Thoracic aorta (tissue), 2 donors: ENCODE results near the gene CYYR1. TPM values are rescaled to one million over a fixed set of nuclear protein-coding genes. Genes with fewer than 3 reads are reported as not detected.
"Not testable (repeated sequence)": the region's sequence is repeated elsewhere in the genome, so short reads cannot be mapped to it uniquely, and the experiment has no call there.

Experiments
- ATAC-seq: fragments of 150-250 bp; one replicate; pipeline ENCODE4 v1.8.0; 2017; ENCODE audit warnings: low read depth; ENCODE audit not compliant: insufficient number of reproducible peaks, low FRiP score
- DNase-seq: peaks from one replicate; pipeline ENCODE4 v3.0.0-alpha.2; 2020; ENCODE audit warnings: low spot score
- H3K27ac ChIP-seq, 2 donors: fragments of 200-600 bp; sonication (generic); 1 replicate in 1 of 2; 2 replicates in 1 of 2; pipeline ENCODE4 v1.5.1; 2016; ENCODE audit warnings: mild to moderate bottlenecking in 2 of 2, moderate library complexity in 2 of 2
- H3K27me3 ChIP-seq: fragments of 200-600 bp; sonication (generic); replicated peaks from 2 replicates; pipeline ENCODE4 v1.6.0; 2016; ENCODE audit warnings: mild to moderate bottlenecking; ENCODE audit not compliant: insufficient read depth
- H3K36me3 ChIP-seq: fragments of 200-600 bp; sonication (generic); one replicate; pipeline ENCODE4 v1.5.1; 2016
- H3K4me1 ChIP-seq, 2 donors: fragments of 200-600 bp; sonication (generic); 1 replicate in 1 of 2; 2 replicates in 1 of 2; pipeline versions ENCODE4 v1.5.1 to v1.6.0; 2016; ENCODE audit warnings: low read depth in 2 of 2, mild to moderate bottlenecking in 1 of 2; ENCODE audit not compliant: control insufficient read depth in 1 of 2
- H3K4me3 ChIP-seq: fragments of 200-600 bp; sonication (generic); 2 replicates; pipeline ENCODE4 v1.5.1; 2016; ENCODE audit warnings: mild to moderate bottlenecking
- H3K9me3 ChIP-seq: fragments of 200-600 bp; sonication (generic); 2 replicates; pipeline ENCODE4 v1.5.1; 2016
- CTCF ChIP-seq: fragments of 200-600 bp; sonication (generic); IDR thresholded peaks from one replicate; pipeline ENCODE4 v1.5.1; 2019; ENCODE audit warnings: antibody characterized with exemption
- total RNA-seq, 2 donors: library from RNA; depleted of rRNA; stranded (reverse); fragments of >200 nt; gene quantifications; one replicate each; pipeline versions ENCODE4 v1.1.0 to v1.2.3, GENCODE V29; 2016

CYYR1 gene
- total RNA-seq, 2 donors from 2014 or later: 6.6 to 15.8 TPM

DNA sequence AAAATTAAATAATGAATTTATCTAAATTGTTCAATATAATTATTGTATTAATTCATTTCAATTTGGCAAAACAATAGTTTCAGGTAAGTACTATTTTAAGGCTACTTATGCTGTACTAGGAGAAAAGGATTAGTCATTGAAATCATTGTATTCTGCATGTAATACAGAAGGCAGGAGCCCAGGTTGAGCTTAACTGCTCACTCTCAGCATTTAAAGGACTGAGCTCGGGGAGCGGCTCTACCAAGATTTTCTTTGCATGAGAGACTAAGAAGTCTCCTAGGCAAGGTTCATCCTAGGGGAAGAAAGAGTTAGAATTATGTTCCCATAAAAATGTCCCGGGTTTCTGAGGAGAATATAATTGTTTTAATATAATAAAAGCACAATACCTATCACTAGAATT is 112.5 kb downstream of the CYYR1 start:
- H3K4me3 ChIP-seq: no peak overlapping the region
- no peak for ATAC-seq
- H3K9me3 ChIP-seq: no peaks in the 10 kb centered on the region
- H3K36me3 ChIP-seq: no peaks in the 10 kb centered on the region
- TF ChIP-seq CTCF: no peak
- H3K27ac ChIP-seq: no peak overlapping the region
- H3K27me3 ChIP-seq: no peaks in the 10 kb centered on the region
- H3K4me1 ChIP-seq: no peaks in the 10 kb centered on the region
- no peak for DNase-seq

- H3K36me3 ChIP-seq, H3K4me1 ChIP-seq, H3K4me3 ChIP-seq, H3K27ac ChIP-seq, H3K9me3 ChIP-seq, ATAC-seq, DNase-seq, H3K27me3 ChIP-seq: not testable (repeated sequence)
Measured at GRCh38 chr21:26458854-26459253, 114.2 kb downstream of the CYYR1 start.

DNA sequence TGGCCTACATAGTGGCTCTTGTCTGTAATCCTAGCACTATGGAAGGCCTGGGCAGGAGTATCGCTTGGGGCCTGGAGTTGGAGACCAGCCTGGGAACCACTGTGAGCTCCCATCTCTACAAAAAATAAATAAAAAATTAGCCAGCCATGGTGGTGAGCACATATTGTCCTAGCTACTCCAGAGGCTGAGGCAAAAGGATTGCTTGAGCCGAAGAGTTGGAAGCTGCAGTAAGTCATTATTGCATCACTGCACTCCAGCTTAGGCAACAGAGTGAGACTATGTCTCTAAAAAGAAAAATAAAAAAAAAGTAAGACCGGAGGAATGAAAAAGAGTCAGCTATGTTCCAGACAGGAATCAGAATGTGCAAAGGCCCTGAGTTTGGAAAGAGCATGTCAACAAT is 115.3 kb downstream of the CYYR1 start:
- H3K4me1 ChIP-seq: no peaks in the 10 kb centered on the region
- H3K4me3 ChIP-seq: no peak overlapping the region
- DNase-seq (no peak), ATAC-seq (peak; percentile 77)
- H3K27me3 ChIP-seq: no peaks in the 10 kb centered on the region
- no peak for TF ChIP-seq CTCF
- no peaks in the 10 kb centered on the region for H3K36me3 ChIP-seq
- H3K9me3 ChIP-seq: no peaks in the 10 kb centered on the region
- no peak overlapping the region for H3K27ac ChIP-seq

DNA sequence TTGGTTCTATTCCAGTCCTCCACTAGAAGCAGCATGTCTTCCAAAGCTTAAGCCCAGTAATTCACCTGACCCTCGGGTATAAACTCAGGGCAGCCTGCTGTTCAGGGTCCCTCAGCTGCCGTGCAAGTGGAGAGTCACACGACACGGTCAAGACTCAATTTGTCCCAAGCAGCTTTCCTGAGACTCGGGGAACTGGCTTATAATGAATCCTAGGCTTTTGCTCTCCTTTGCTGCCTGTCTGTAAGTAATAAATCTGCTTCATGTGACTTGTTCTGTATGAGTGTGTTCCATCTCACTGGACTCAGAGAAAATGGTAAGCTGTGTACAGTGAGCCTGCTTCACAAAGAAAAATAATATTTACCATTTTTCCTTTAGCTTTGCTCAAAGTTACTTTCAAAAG is 119.8 kb downstream of the CYYR1 start:
- peaks cover 5 to 11% of the 10 kb centered on the region in 2 donors for H3K4me1 ChIP-seq
- ATAC-seq (no peak), DNase-seq (no peak)
- no peaks in the 10 kb centered on the region for H3K27me3 ChIP-seq
- H3K27ac ChIP-seq: no peak overlapping the region
- H3K9me3 ChIP-seq: no peaks in the 10 kb centered on the region
- no peak overlapping the region for H3K4me3 ChIP-seq
- no peak for TF ChIP-seq CTCF
- H3K36me3 ChIP-seq: no peaks in the 10 kb centered on the region

DNA sequence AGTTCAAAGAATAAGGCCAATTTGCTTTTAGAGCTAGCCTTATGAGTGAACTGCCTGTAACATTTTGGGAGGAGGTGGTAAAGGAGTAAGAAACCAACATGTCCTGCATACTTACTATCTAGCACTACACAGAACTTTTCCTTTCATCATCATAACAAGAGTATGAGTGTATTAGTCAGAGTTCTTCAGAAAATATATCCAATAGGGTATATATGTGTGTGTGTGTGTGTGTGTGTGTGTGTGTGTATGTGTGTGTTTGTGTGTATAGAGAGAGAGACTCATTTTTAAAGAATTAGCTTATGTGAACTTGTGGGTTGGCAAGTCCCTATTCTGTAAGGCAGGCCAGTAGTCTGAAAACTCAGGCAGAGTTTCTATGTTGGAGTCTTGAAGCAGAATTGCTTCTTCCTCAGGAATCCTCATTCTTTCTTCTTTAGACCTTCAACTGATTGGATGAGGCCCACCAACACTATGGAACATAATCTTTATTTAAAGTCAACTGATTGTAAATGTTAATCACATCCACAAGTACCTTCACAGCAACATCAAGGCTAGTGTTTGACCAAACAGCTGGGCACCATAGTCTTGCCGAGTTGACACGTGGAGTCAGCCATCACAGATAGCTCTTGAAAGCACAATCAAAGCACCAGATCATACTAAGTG is 121.9 kb downstream of the CYYR1 start:
- Histone ChIP-seq H3K4me1 (peaks cover 5 to 14% of the 10 kb centered on the region in 2 donors), H3K9me3 (no peaks in the 10 kb centered on the region), H3K27ac (no peak overlapping the region), H3K27me3 (no peaks in the 10 kb centered on the region), H3K4me3 (no peak overlapping the region), H3K36me3 (no peaks in the 10 kb centered on the region)
- no peak for TF ChIP-seq CTCF
- no peak for DNase-seq
- no peak for ATAC-seq

- Histone ChIP-seq H3K27me3 (no peaks in the 10 kb centered on the region), H3K27ac (peak overlapping the region; percentile 72 to 75), H3K9me3 (no peaks in the 10 kb centered on the region), H3K4me3 (peak overlapping the region; percentile 53), H3K36me3 (no peaks in the 10 kb centered on the region), H3K4me1 (peaks cover 8 to 32% of the 10 kb centered on the region in 2 donors)
- ATAC-seq (peak; percentile 53), DNase-seq (no peak)
- TF ChIP-seq CTCF: no peak
Measured at GRCh38 chr21:26449161-26449560, 123.9 kb downstream of the CYYR1 start.
